Muscle layer of colon (tissue), 2 donors: ENCODE results near the gene CYP4F3.

Experiments used
- H3K27ac ChIP-seq: one replicate; pipeline ENCODE4 v1.7.0; 2013; ENCODE audit warnings: low read depth, mild to moderate bottlenecking, low read length, moderate library complexity
- H3K27me3 ChIP-seq, 2 donors: one replicate each; pipeline ENCODE4 v1.7.0; 2013; ENCODE audit warnings: low read length in 2 of 2, mild to moderate bottlenecking in 2 of 2; ENCODE audit not compliant: insufficient read depth in 2 of 2, control insufficient read depth in 1 of 2
- H3K36me3 ChIP-seq: one replicate; pipeline ENCODE4 v1.7.0; 2013; ENCODE audit warnings: mild to moderate bottlenecking, low read length; ENCODE audit not compliant: insufficient read depth
- H3K4me1 ChIP-seq: one replicate; pipeline ENCODE4 v1.7.0; 2013; ENCODE audit warnings: mild to moderate bottlenecking, low read length; ENCODE audit not compliant: insufficient read depth
- H3K4me3 ChIP-seq, 2 donors: one replicate each; pipeline ENCODE4 v1.7.0; 2013; ENCODE audit warnings: low read length in 2 of 2, low read depth in 1 of 2, mild to moderate bottlenecking in 1 of 2, moderate library complexity in 1 of 2
- H3K9ac ChIP-seq: one replicate; pipeline ENCODE4 v1.7.0; 2013; ENCODE audit warnings: low read length
- H3K9me3 ChIP-seq: one replicate; pipeline ENCODE4 v1.7.0; 2013; ENCODE audit warnings: mild to moderate bottlenecking, low read length
- donor health status: abdominal sarcoma.
- donor health status: Adenocarcinoma of cecum.

Gene CYP4F3

DNA sequence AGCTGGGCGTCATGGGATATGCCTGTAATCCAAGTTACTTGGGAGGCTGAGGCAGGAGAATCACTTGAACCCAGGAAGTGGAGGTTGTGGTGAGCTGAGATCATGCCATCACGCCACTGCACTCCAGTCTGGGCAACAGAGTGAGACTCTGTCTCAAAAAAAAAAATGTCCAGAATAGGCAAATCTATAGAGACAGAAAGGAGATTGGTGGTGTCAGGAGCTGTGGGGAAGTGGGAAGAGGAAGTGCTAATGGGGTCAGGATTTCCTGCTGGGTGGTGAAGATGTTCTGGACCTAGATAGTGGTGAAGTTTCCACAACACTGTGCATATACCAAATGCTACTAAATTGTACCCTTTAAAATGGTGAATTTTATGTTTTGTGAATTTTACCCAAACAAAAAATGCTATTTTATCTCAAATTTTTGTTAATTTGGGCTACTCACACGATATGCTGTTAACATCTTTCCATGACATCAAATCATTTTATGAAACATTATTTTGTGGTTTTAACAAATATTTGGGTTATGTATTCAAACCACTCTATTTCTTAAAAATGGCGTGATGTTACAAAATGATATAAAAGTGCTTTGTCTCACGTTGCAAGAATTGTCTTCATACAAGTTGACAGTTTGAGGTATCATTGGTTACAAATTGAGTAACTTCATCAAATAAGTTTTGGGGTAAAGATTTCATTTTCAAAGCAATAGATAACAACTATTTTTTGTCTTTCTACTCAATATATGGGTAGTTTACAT is 7.4 kb upstream of the CYP4F3 start:
- no peak overlapping the region for H3K9ac ChIP-seq
- H3K27me3 ChIP-seq = peaks cover 0 to 8% of the 10 kb centered on the region in 2 donors
- no peaks in the 10 kb centered on the region for H3K4me1 ChIP-seq
- no peak overlapping the region for H3K4me3 ChIP-seq
- no peak overlapping the region for H3K27ac ChIP-seq
- H3K36me3 ChIP-seq = no peaks in the 10 kb centered on the region
- no peaks in the 10 kb centered on the region for H3K9me3 ChIP-seq

DNA sequence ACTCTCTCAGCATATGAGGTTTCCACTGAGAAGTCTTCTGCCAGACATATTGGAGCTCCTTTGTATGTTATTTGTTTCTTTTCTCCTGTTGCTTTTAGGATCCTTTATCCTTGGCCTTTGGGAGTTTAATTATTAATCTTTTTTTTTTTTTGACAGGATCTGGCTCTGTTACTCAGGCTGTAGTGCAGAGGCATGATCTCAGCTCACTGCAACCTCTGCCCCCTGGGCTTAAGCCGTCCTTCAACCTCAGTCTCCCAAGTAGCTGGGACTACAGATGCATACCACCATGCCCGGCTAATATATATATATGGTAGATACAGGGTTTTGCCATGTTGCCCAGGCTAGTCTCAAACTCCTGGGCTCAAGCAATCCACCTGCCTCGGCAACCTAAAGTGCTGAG is 6.6 kb upstream of the CYP4F3 start:
- Histone ChIP-seq H3K9me3 (no peaks in the 10 kb centered on the region), H3K27me3 (no peaks in the 10 kb centered on the region), H3K4me1 (no peaks in the 10 kb centered on the region), H3K27ac (no peak overlapping the region), H3K36me3 (no peaks in the 10 kb centered on the region), H3K9ac (no peak overlapping the region), H3K4me3 (no peak overlapping the region)

DNA sequence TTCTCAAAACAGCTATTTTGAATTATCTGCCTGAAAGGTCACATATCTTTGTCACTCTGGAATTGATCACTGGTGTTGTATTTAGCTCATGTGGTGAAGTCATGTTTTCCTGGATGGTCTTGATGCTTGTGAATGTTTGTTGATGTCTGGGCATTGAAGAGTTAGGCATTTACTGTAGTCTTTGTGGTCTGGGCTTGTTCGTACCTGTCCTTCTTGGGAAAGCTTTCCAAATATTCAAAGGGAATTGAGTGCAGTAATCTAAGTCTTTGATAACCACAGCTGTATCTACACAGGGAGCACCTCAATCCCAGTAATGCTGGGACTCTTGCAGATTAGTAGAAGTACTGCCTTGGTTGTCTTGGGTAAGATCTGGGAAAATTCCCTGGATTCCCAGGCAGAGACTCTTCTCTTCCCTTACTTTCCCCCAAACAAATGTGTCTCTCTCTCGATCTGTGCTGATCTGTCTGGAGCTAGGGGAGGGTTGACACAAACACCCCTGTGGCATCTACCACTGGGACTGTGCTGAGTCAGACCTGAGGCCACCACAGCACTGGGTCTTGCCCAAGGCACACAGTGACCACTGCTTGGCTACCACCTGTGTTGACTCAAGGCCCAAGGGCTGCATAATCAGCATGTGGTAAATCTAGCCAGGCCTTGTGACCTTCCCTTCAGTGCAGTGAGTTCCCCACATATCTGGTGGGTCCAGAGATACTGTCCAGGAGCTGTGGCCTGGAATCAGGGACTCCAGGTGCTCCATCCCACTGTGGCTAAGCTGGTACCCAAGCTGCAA is 5.5 kb upstream of the CYP4F3 start:
- Histone ChIP-seq H3K27me3 (no peaks in the 10 kb centered on the region), H3K9me3 (no peaks in the 10 kb centered on the region), H3K27ac (no peak overlapping the region), H3K36me3 (no peaks in the 10 kb centered on the region), H3K4me3 (no peak overlapping the region), H3K4me1 (no peaks in the 10 kb centered on the region), H3K9ac (no peak overlapping the region)

DNA sequence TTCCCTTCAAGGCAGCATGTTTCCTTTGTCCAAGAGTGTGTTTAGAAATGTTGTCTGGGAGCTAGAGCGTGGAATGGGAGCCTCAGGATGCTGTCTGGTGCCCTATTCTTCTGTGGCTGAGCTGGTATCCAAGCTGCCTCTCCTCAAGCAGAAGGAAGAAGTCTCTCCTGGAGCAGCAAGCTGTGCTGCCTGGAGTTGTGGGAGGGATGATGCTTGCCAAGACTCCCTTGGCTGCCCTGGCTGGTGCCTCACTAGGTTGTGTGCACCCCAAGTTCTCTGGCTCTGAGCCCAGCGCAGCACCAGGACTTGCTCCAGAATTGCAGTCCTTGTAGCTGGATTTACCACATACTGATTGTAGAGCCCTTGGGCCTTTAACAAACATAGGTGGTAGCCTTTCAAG is 4.7 kb upstream of the CYP4F3 start:
- no peak overlapping the region for H3K9ac ChIP-seq
- no peaks in the 10 kb centered on the region for H3K27me3 ChIP-seq
- no peak overlapping the region for H3K4me3 ChIP-seq
- H3K9me3 ChIP-seq = no peaks in the 10 kb centered on the region
- no peak overlapping the region for H3K27ac ChIP-seq
- H3K36me3 ChIP-seq = no peaks in the 10 kb centered on the region
- H3K4me1 ChIP-seq = peaks cover 5% of the 10 kb centered on the region

DNA sequence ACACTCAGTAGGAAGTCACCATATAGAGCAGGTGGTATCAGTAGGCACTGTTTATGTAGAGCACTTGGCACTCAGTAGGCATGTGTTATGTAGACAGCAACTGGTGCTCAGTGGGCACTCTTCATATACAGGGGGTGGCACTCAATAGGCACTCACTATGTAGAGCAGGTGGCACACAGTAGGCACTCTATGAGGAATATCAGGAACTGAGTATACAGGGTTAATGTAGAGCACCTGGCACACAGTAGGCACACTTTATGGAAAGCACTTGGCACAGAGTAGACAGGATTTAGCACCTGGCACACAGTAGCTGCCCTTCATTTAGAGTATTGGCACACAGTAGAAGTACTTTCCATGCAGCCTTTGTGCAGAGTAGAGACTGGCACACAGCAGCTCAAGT is 1.1 kb upstream of the CYP4F3 start:
- Histone ChIP-seq H3K27me3 (no peaks in the 10 kb centered on the region), H3K36me3 (no peaks in the 10 kb centered on the region), H3K4me1 (peaks cover 5% of the 10 kb centered on the region), H3K9ac (no peak overlapping the region), H3K9me3 (no peaks in the 10 kb centered on the region), H3K27ac (no peak overlapping the region), H3K4me3 (no peak overlapping the region)

DNA sequence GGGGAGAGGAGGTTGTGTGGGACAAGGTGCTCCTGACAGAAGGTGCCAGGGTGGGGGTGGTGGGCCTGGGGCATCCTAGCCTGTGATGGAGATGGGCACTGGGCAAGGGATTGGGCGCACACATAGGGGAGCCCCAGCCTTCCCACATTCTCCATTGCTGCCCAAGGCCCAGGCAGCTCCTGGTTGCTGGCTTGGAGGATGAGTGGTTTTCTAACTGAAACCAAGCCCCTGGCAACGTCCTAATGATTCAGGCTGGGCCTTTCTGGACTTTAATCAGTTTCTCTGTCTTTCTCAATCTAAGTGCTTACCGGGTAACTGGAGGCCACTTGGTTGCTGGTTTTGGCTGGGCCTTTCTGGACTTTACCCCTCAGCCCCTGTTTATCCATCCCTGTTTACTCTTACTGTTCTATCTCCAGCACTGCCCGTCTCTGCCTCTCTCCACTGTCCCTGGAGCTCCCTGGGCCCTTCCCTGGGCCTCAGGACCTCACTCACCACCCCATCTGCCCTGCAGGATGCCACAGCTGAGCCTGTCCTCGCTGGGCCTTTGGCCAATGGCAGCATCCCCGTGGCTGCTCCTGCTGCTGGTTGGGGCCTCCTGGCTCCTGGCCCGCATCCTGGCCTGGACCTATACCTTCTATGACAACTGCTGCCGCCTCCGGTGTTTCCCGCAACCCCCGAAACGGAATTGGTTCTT is 354 bp downstream of the CYP4F3 start:
- Histone ChIP-seq H3K4me3 (no peak overlapping the region), H3K9ac (no peak overlapping the region), H3K9me3 (no peaks in the 10 kb centered on the region)

DNA sequence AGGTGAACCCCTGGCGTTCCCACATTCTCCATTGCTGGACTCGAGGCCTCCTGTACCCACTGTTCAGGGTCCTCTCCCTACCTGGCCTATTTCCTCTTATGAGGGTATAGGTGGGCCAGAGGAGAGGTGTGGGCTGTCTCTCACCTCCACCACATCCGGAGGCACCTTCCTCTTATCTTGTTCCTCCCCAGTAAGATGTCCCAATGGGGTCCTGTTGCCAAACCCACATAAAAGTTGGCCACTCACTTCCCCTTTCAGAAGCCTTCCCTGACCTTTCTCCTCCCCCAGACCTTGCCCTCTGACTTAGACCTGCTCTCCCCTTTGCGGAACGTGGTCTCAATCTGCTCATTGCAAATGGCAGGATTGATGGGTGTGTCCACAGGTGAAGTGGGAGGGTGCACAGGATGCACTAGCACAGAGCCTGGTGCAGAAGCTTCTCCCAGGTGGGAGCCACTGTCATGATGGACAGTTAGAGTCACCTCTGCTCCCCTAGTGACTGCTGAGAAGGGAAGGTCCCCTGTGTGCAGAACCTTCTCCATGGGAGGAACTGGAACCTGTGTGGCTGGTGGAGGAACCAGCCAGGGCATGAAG is 1.3 kb downstream of the CYP4F3 start:
- no peak overlapping the region for H3K9ac ChIP-seq
- no peak overlapping the region for H3K27ac ChIP-seq
- peaks cover 5% of the 10 kb centered on the region for H3K4me1 ChIP-seq
- H3K9me3 ChIP-seq = no peaks in the 10 kb centered on the region
- H3K36me3 ChIP-seq = no peaks in the 10 kb centered on the region
- no peak overlapping the region for H3K4me3 ChIP-seq
- H3K27me3 ChIP-seq = no peaks in the 10 kb centered on the region

More for the DNA sequence above, 354 bp downstream of the CYP4F3 start:
- Histone ChIP-seq H3K36me3 (no peaks in the 10 kb centered on the region), H3K4me1 (peaks cover 5% of the 10 kb centered on the region), H3K27me3 (no peaks in the 10 kb centered on the region), H3K27ac (no peak overlapping the region)

DNA sequence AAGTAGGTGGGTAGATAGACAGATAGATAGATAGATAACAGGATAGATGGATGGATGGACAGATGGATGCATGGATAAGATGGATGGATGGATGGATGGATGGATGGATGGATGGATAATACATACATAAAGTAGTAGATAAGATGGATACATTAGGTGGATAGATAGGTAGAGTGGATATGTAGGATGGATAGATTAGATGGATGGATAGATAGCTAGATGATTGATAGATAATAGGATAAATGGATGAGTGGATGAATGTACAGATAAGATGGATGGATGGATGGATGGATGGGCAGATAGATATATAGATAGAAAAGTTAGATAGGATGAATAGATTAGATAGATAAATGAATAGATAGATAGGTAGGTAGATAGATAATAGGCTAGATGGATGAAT is 2.1 kb downstream of the CYP4F3 start:
- H3K9ac ChIP-seq = no peak overlapping the region
- H3K9me3 ChIP-seq = no peaks in the 10 kb centered on the region
- peaks cover 5% of the 10 kb centered on the region for H3K4me1 ChIP-seq
- H3K27ac ChIP-seq = no peak overlapping the region
- H3K36me3 ChIP-seq = no peaks in the 10 kb centered on the region
- no peak overlapping the region for H3K4me3 ChIP-seq
- no peaks in the 10 kb centered on the region for H3K27me3 ChIP-seq

DNA sequence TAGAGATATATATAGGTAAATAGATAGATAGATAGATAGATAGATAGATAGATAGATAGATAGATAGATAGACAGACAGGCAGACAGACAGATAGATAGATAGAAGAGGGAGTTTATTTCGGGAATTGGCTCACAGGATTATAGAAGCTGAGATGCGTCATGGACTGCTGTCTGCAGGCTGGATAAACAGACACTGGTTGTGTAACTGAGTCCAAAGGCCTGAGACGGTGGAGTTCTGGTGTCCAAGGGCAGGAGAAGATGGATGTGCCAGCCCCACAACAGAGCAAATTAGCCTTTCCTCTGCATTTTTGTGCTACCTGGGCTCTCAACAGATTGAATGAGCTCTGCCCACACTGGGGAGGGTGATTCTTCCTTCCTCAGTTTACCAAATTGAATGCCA is 2.7 kb downstream of the CYP4F3 start:
- Histone ChIP-seq H3K9ac (no peak overlapping the region), H3K27ac (no peak overlapping the region), H3K4me3 (no peak overlapping the region), H3K27me3 (no peaks in the 10 kb centered on the region), H3K36me3 (no peaks in the 10 kb centered on the region), H3K4me1 (peaks cover 5% of the 10 kb centered on the region), H3K9me3 (no peaks in the 10 kb centered on the region)

DNA sequence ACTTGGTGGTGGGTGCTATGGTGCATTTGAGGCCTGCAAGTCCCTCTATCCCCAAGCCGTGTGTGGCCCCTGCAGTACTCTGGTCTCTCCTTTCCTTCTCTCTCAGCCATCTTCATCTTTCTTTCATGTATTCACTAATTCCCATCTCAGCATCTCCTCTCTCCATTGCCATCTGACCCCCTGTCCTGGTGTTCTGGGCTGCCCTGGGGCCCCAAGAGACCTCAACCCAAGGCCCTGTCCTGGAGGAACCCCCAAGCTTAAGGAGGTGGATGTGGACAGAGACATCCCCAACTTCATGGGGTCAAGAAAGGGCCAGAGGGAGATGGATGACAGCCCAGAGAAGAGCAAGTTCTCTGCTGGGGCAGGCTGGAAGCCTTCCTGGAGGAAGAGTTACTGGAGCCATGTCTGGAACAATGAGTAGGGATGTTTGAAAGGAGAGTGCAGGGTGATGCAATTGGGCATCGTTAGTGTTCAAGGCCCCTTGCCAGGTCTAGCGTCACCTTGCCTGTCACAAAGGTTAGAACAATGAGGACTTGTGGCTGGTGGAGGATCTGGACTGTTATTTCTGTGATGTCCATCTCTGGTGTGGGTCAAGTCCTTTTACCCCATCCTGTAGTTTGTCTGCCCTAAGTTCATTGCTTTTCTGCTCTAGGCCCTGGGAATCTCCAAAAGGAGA is 3.5 kb downstream of the CYP4F3 start:
- Histone ChIP-seq H3K36me3 (no peaks in the 10 kb centered on the region), H3K9ac (no peak overlapping the region), H3K4me1 (peaks cover 5% of the 10 kb centered on the region), H3K27me3 (no peaks in the 10 kb centered on the region), H3K4me3 (no peak overlapping the region), H3K9me3 (no peaks in the 10 kb centered on the region), H3K27ac (no peak overlapping the region)

DNA sequence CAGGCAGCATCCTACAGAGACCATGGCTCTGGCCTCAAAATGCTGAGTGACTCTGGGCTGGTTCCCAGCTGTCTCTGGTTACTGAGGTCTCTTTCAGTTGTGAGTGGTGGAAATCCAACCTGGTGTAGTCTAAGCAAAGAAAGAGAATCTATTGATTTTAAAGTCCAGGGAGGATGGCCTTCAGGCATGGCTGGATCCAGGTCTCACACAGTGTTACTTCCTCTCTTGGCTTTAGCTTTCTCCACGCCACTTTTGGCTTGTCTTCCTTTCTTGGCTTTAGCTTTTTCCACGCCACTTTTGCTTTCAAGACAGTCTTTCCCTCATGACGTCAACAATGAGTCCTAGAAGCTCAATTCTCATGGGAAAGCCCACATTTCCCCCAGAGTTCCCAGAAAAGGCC is 4.1 kb downstream of the CYP4F3 start:
- Histone ChIP-seq H3K9ac (no peak overlapping the region), H3K4me1 (peaks cover 5% of the 10 kb centered on the region), H3K36me3 (no peaks in the 10 kb centered on the region), H3K27me3 (no peaks in the 10 kb centered on the region), H3K27ac (no peak overlapping the region), H3K9me3 (no peaks in the 10 kb centered on the region), H3K4me3 (no peak overlapping the region)
